Measurements from ENCODE around the gene TNFAIP8. TPM values are rescaled to one million over a fixed set of nuclear protein-coding genes. Genes with fewer than 3 reads are reported as not detected.
"Not testable (repeated sequence)": the region's sequence is repeated elsewhere in the genome, so short reads cannot be mapped to it uniquely, and the experiment has no call there.

TNFAIP8 gene
- total RNA-seq, 1 experiment from 2014 or later: 30.7 TPM

- in situ Hi-C loops (cut with HindIII; ENCODE audit: low pct_unique_long_range_greater_than_20kb, low sequenced_read_pairs); DNase-seq (ENCODE audit: low read depth): not testable (repeated sequence)
These were observed 72.3 kb downstream of the TNFAIP8 start for GRCh38 chr5:119428166-119428565.

GRCh38 chr5:119428574-119428973 lies 72.8 kb downstream of the TNFAIP8 start:
- DNase-seq (ENCODE audit: low read depth); in situ Hi-C loops (cut with HindIII; ENCODE audit: low pct_unique_long_range_greater_than_20kb, low sequenced_read_pairs): not testable (repeated sequence)

- DNase-seq (ENCODE audit: low read depth); in situ Hi-C loops (cut with HindIII; ENCODE audit: low pct_unique_long_range_greater_than_20kb, low sequenced_read_pairs): not testable (repeated sequence)
These were observed 76.9 kb downstream of the TNFAIP8 start for GRCh38 chr5:119432674-119433237.

- in situ Hi-C loops (cut with HindIII; ENCODE audit: low pct_unique_long_range_greater_than_20kb, low sequenced_read_pairs): no loop called here
- DNase-seq (ENCODE audit: low read depth): peak; percentile 21
These were observed 79.8 kb downstream of the TNFAIP8 start for GRCh38 chr5:119435436-119436132.

GRCh38 chr5:119437785-119438586 lies 82.2 kb downstream of the TNFAIP8 start:
- in situ Hi-C loops (cut with HindIII; ENCODE audit: low pct_unique_long_range_greater_than_20kb, low sequenced_read_pairs): not testable (repeated sequence)

GRCh38 chr5:119438587-119438917 lies 82.7 kb downstream of the TNFAIP8 start:
- not testable (repeated sequence) for DNase-seq (ENCODE audit: low read depth)

More at GRCh38 chr5:119437785-119438586, 82.2 kb downstream of the TNFAIP8 start:
- not testable (repeated sequence) for DNase-seq (ENCODE audit: low read depth)

GRCh38 chr5:119439140-119439631 lies 83.4 kb downstream of the TNFAIP8 start:
- peak; percentile 46 for DNase-seq (ENCODE audit: low read depth)
- in situ Hi-C loops (cut with HindIII; ENCODE audit: low pct_unique_long_range_greater_than_20kb, low sequenced_read_pairs): no loop called here

More at GRCh38 chr5:119438587-119438917, 82.7 kb downstream of the TNFAIP8 start:
- in situ Hi-C loops (cut with HindIII; ENCODE audit: low pct_unique_long_range_greater_than_20kb, low sequenced_read_pairs): not testable (repeated sequence)

- in situ Hi-C loops (cut with HindIII; ENCODE audit: low pct_unique_long_range_greater_than_20kb, low sequenced_read_pairs); DNase-seq (ENCODE audit: low read depth): not testable (repeated sequence)
These were observed 83.8 kb downstream of the TNFAIP8 start for GRCh38 chr5:119439632-119440031.

GRCh38 chr5:119444643-119445042 lies 88.8 kb downstream of the TNFAIP8 start:
- DNase-seq (ENCODE audit: low read depth); in situ Hi-C loops (cut with HindIII; ENCODE audit: low pct_unique_long_range_greater_than_20kb, low sequenced_read_pairs): not testable (repeated sequence)

GRCh38 chr5:119445544-119445943 lies 89.7 kb downstream of the TNFAIP8 start:
- in situ Hi-C loops (cut with HindIII; ENCODE audit: low pct_unique_long_range_greater_than_20kb, low sequenced_read_pairs): no loop called here
- no peak for DNase-seq (ENCODE audit: low read depth)

Other genes with a start within 250 kb of the TNFAIP8 start
- 90.9 and 122 TPM in 2 replicates for gene HSD17B4, start 96.5 kb downstream of the TNFAIP8 start, total RNA-seq (2014; rRNA removed; shearing (Covaris generic); ENCODE audit: low replicate concordance)

Data from Caki2 (cell line).